Omental fat pad (tissue), 4 donors: ENCODE measurements around the gene CCDC92B. TPM values are rescaled to one million over a fixed set of nuclear protein-coding genes. Genes with fewer than 3 reads are reported as not detected.
A peak's percentile ranks its signal among the peaks of the same experiment; 100 is the strongest.

Experiments used
- ATAC-seq: fragments of 150-250 bp; one replicate; pipeline ENCODE4 v1.9.1; 2016; ENCODE audit warnings: mild to moderate bottlenecking, moderate library complexity; ENCODE audit not compliant: low FRiP score
- DNase-seq: peaks from one replicate; pipeline ENCODE4 v3.0.0-alpha.2; 2019; ENCODE audit warnings: low spot score
- CTCF ChIP-seq, 3 donors: fragments of 450-650 bp; IDR thresholded peaks; one replicate each; pipeline ENCODE4 v1.5.1; 2016 to 2017; ENCODE audit warnings: antibody characterized with exemption in 3 of 3, mild to moderate bottlenecking in 3 of 3, moderate library complexity in 2 of 3
- total RNA-seq, 4 donors: library from RNA; depleted of rRNA; stranded (reverse); fragments of >200 nt; gene quantifications; one replicate each; pipeline ENCODE4 v1.1.0, GENCODE V29; 2016

Gene CCDC92B
- total RNA-seq, 4 donors from 2014 or later: not detected

DNA sequence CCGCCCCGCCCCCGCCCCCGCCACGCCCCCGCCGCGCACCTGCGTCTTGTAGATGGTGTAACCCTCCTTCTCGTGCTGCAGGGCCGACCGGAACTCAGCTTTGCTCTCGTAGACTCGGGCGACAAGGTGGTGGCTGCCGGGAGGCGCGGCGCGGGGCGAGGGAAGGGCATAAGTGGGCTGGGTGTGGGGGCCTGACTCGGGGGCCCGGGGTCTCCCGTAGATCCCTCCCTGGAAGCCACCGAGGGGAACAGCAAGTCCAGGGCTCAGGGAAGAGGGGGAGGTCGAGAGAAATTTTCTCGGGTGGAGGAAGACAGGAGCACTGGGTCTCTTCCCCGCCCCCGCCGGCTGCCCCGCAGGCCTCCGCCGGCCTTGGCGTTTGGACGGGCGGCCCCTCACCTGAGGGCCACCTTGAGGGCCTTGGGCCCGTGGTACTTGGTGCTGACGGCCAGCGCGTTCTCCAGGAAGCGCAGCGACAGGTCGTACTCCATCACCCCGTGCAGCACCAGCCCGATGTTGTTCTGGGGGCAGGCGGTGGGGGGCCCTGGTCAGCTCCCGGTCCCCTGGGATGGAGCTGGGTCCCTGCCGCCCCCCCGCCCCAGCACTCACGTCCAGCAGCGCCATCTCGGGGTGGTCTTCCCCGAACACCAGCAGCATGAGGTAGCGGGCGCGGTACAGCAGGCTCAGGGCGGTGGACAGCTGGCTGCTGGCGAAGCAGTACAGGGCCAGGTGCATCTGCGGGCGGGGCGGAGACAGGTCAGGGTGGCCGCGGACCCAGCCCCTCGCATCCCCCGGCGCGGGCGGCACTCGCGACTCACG lies 57.3 kb downstream of the CCDC92B start:
- ATAC-seq (no peak), DNase-seq (peak; percentile 17)
- TF ChIP-seq CTCF (IDR thresholded peaks at IDR 0.05): no peak

DNA sequence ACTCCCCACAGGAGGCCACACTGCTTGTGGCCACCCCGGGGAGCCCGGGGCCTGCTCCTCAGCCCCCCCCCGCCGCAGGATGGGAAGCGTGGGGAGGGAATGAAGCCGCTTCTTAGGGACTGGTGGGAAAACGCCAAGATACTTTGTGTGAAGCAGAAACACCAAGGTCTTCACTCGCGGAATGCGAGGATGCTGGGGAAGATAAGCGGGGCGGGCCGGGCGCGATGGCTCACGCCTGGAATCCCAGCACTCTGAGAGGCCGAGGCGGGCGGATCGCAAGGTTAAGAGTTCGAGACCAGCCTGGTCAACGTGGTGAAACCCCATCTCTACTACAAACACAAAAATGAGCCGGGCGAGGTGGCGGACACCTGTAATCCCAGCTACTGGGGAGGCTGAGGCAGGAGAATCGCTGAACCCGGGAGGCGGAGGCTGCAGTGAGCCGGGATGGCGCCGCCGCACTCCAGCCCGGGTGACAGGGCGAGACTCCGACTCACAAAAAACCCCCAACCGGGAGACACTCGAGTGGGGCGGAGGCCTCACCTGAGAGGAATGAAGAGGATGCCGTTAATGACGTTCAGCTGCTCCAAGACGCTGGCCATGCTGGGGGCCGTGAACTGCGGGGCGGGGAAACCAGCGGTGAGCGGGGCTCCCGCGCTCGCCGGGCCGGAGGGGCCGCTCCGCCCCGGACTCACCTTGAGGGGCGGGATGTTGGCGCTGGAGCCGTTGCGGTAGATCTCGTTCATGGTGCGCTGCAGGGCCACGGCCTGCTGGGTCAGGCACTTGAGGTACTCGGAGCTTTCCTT lies 58.2 kb downstream of the CCDC92B start:
- DNase-seq (peak; percentile 4), ATAC-seq (no peak)
- no peak for TF ChIP-seq CTCF (IDR thresholded peaks at IDR 0.05)

GRCh38 chr17:2690165-2691068 lies 59.0 kb downstream of the CCDC92B start:
- DNase-seq: peak; percentile 10
- no peak for ATAC-seq

DNA sequence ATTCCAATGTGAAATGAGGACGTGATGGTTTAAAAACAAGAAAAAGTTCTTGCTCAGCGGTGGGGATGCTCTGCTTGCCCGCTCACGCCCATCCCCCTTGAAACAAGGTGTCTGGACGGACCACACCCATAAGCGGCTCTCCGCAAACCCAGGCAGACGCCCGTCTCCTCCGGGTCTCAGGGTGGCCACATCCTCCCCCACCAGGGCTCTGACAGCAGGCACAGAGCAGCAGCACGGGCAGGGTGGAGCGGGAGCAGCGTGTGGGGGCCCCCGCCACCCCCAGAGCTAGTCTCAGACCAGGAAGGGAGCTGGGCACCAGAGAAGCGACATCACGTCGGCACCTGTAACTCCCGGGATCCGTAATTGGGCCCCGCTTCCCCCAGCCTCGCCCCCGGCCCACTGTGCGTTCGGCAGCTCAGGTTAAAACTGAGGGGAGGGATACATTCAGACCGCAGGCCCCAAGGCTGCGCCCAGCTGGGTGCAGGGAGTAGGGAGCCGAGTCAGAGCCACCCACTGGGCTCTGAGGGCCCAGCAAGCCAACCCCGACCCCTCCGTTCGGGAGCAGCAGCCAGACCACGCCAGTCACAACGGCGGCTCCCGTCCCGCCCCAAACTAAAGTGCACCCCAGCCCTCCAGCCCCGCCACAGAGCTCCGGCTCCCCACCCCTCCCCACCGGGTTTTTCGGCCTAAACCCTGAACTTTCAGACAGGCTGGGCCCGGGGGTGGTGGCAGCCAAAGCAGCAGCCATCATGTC lies 59.9 kb downstream of the CCDC92B start:
- DNase-seq (peak; percentile 16), ATAC-seq (no peak)
- no peak for TF ChIP-seq CTCF (IDR thresholded peaks at IDR 0.05)

More at GRCh38 chr17:2690165-2691068, 59.0 kb downstream of the CCDC92B start:
- no peak for TF ChIP-seq CTCF (IDR thresholded peaks at IDR 0.05)

- DNase-seq: peak; percentile 20
- no peak for ATAC-seq
- no peak for TF ChIP-seq CTCF (IDR thresholded peaks at IDR 0.05)
Measured at GRCh38 chr17:2688351-2689342, 60.8 kb downstream of the CCDC92B start.
